ENCODE results near the gene DAZAP1. TPM values are rescaled to one million over a fixed set of nuclear protein-coding genes. Genes with fewer than 3 reads are reported as not detected.

The DAZAP1 gene
- polyA plus RNA-seq, 1 donor (not counting 4 experiments of a cell fraction or from before 2014, with no cell fraction given) = 99.2 TPM

GRCh38 chr19:1431759-1432506 lies 24.5 kb downstream of the DAZAP1 start:
- FAIRE-seq (no peak), DNase-seq (ENCODE audit: low read depth, low spot score) (no peak)
- Histone ChIP-seq H3K9me3 (ENCODE audit: control insufficient read depth, low read depth, low read length) (no peaks in the 10 kb centered on the region), H3K4me2 (ENCODE audit: control insufficient read depth, extremely low read depth, insufficient read depth, low read depth, low read length) (no peak overlapping the region), H3K79me2 (ENCODE audit: control insufficient read depth, insufficient read depth, low read length) (peaks cover 26% of the 10 kb centered on the region), H3K27ac (ENCODE audit: control insufficient read depth, insufficient read depth, low read length) (no peak overlapping the region), H2AFZ (ENCODE audit: control insufficient read depth, low read length) (no peak overlapping the region), H3K36me3 (ENCODE audit: control insufficient read depth in 2 of 2, extremely low read depth in 1 of 2, insufficient read depth in 2 of 2, low read length in 2 of 2) (peaks cover 39 to 51% of the 10 kb centered on the region in 2 experiments), H3K27me3 (ENCODE audit: control insufficient read depth, extremely low read depth, insufficient read depth, low read length) (no peaks in the 10 kb centered on the region), H3K9me1 (ENCODE audit: control insufficient read depth, extremely low read depth, insufficient read depth, low read length) (no peaks in the 10 kb centered on the region), H3K4me1 (ENCODE audit: control insufficient read depth, extremely low read depth, insufficient read depth, low read length) (no peaks in the 10 kb centered on the region), H3K4me3 (ENCODE audit: control insufficient read depth in 2 of 3, extremely low read depth in 1 of 3, insufficient read depth in 2 of 3, low read depth in 1 of 3, low read length in 3 of 3) (no peak overlapping the region), H3K9ac (ENCODE audit: control insufficient read depth, extremely low read depth, insufficient read depth, low read length) (no peak overlapping the region), H4K20me1 (ENCODE audit: control insufficient read depth, extremely low read depth, insufficient read depth, low read length) (no peaks in the 10 kb centered on the region)
- TF ChIP-seq EZH2 (IDR thresholded peaks at IDR 0.05; ENCODE audit: low read length) = no peak
- TF ChIP-seq, protein P1, sequence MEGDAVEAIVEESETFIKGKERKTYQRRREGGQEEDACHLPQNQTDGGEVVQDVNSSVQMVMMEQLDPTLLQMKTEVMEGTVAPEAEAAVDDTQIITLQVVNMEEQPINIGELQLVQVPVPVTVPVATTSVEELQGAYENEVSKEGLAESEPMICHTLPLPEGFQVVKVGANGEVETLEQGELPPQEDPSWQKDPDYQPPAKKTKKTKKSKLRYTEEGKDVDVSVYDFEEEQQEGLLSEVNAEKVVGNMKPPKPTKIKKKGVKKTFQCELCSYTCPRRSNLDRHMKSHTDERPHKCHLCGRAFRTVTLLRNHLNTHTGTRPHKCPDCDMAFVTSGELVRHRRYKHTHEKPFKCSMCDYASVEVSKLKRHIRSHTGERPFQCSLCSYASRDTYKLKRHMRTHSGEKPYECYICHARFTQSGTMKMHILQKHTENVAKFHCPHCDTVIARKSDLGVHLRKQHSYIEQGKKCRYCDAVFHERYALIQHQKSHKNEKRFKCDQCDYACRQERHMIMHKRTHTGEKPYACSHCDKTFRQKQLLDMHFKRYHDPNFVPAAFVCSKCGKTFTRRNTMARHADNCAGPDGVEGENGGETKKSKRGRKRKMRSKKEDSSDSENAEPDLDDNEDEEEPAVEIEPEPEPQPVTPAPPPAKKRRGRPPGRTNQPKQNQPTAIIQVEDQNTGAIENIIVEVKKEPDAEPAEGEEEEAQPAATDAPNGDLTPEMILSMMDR (optimal IDR thresholded peaks at IDR 0.05 in 1 of 3, IDR thresholded peaks at IDR 0.05 in 1 of 3, conservative IDR thresholded peaks at IDR 0.05 in 1 of 3; ENCODE audit: extremely low read depth in 1 of 3, insufficient read depth in 2 of 3, low read length in 3 of 3) = no peak
- dilution Hi-C loops (cut with MboI; ENCODE audit: extremely low pct_ligation_motif_present, low sequenced_read_pairs) = no loop called here

- DNase-seq (ENCODE audit: low read depth, low spot score) = no peak
- no peak overlapping the region for H3K9ac ChIP-seq (ENCODE audit: control insufficient read depth, extremely low read depth, insufficient read depth, low read length)
- no peak overlapping the region for H3K4me3 ChIP-seq (ENCODE audit: control insufficient read depth in 2 of 3, extremely low read depth in 1 of 3, insufficient read depth in 2 of 3, low read depth in 1 of 3, low read length in 3 of 3)
- no peaks in the 10 kb centered on the region for H3K9me3 ChIP-seq (ENCODE audit: control insufficient read depth, low read depth, low read length)
- H3K27me3 ChIP-seq (ENCODE audit: control insufficient read depth, extremely low read depth, insufficient read depth, low read length) = no peaks in the 10 kb centered on the region
- no peak overlapping the region for H2AFZ ChIP-seq (ENCODE audit: control insufficient read depth, low read length)
- peaks cover 35 to 45% of the 10 kb centered on the region in 2 experiments for H3K36me3 ChIP-seq (ENCODE audit: control insufficient read depth in 2 of 2, extremely low read depth in 1 of 2, insufficient read depth in 2 of 2, low read length in 2 of 2)
- H3K4me1 ChIP-seq (ENCODE audit: control insufficient read depth, extremely low read depth, insufficient read depth, low read length) = no peaks in the 10 kb centered on the region
- no peaks in the 10 kb centered on the region for H4K20me1 ChIP-seq (ENCODE audit: control insufficient read depth, extremely low read depth, insufficient read depth, low read length)
- no peaks in the 10 kb centered on the region for H3K9me1 ChIP-seq (ENCODE audit: control insufficient read depth, extremely low read depth, insufficient read depth, low read length)
- FAIRE-seq = no peak
- H3K27ac ChIP-seq (ENCODE audit: control insufficient read depth, insufficient read depth, low read length) = no peak overlapping the region
- H3K79me2 ChIP-seq (ENCODE audit: control insufficient read depth, insufficient read depth, low read length) = peaks cover 22% of the 10 kb centered on the region
- dilution Hi-C loops (cut with MboI; ENCODE audit: extremely low pct_ligation_motif_present, low sequenced_read_pairs) = no loop called here
- TF ChIP-seq, protein P1 (optimal IDR thresholded peaks at IDR 0.05 in 1 of 3, IDR thresholded peaks at IDR 0.05 in 1 of 3, conservative IDR thresholded peaks at IDR 0.05 in 1 of 3; ENCODE audit: extremely low read depth in 1 of 3, insufficient read depth in 2 of 3, low read length in 3 of 3) = no peak
- TF ChIP-seq EZH2 (IDR thresholded peaks at IDR 0.05; ENCODE audit: low read length) = no peak
- no peak overlapping the region for H3K4me2 ChIP-seq (ENCODE audit: control insufficient read depth, extremely low read depth, insufficient read depth, low read depth, low read length)
Observed at GRCh38 chr19:1432507-1432887, 25.1 kb downstream of the DAZAP1 start.

All from keratinocyte (primary cell).